Lung (tissue), 12 donors: Measurements from ENCODE around the gene PLPPR3. TPM values are rescaled to one million over a fixed set of nuclear protein-coding genes. Genes with fewer than 3 reads are reported as not detected.

ENCODE experiments used
- ATAC-seq: fragments of 200-7000 bp; cut with Tn5 transposase; one replicate; pipeline ENCODE4 v1.9.1; 2020; ENCODE audit warnings: moderate number of reproducible peaks; ENCODE audit not compliant: insufficient read depth, low FRiP score
- DNase-seq, 3 donors: peaks; one replicate each; pipeline ENCODE4 v3.0.0-alpha.2; 2013 to 2017
- H3K27ac ChIP-seq, 2 donors: one replicate each; pipeline ENCODE4 v1.5.1; 2013; ENCODE audit warnings: mild to moderate bottlenecking in 2 of 2, moderate library complexity in 2 of 2, control low read depth in 1 of 2, inconsistent platforms in 1 of 2, low read depth in 1 of 2, low read length in 1 of 2
- H3K27me3 ChIP-seq, 3 donors: one replicate each; pipeline ENCODE4 v1.5.1; 2013; ENCODE audit warnings: low read length in 2 of 3; ENCODE audit not compliant: control insufficient read depth in 3 of 3, insufficient read depth in 3 of 3
- H3K36me3 ChIP-seq, 4 donors: one replicate each; pipeline ENCODE4 v1.5.1; 2013; ENCODE audit warnings: low read length in 4 of 4, mild to moderate bottlenecking in 1 of 4, moderate library complexity in 1 of 4; ENCODE audit not compliant: control insufficient read depth in 4 of 4, insufficient read depth in 4 of 4
- H3K4me1 ChIP-seq, 5 donors: one replicate each; pipeline ENCODE4 v1.5.1; 2013; ENCODE audit warnings: low read length in 5 of 5, mild to moderate bottlenecking in 2 of 5, moderate library complexity in 1 of 5; ENCODE audit not compliant: control insufficient read depth in 5 of 5, insufficient read depth in 5 of 5
- H3K4me3 ChIP-seq: one replicate; pipeline ENCODE4 v1.5.1; 2013; ENCODE audit warnings: mild to moderate bottlenecking, control low read depth, moderate library complexity
- H3K9ac ChIP-seq, 2 donors: one replicate each; pipeline ENCODE4 v1.5.1; 2013; ENCODE audit warnings: low read length in 2 of 2, control low read depth in 1 of 2; ENCODE audit not compliant: insufficient read depth in 1 of 2
- H3K9me3 ChIP-seq, 4 donors: one replicate each; pipeline ENCODE4 v1.5.1; 2013; ENCODE audit warnings: low read length in 3 of 4, mild to moderate bottlenecking in 1 of 4, moderate library complexity in 1 of 4; ENCODE audit not compliant: control insufficient read depth in 4 of 4, insufficient read depth in 3 of 4
- CTCF ChIP-seq: IDR thresholded peaks from 2 replicates; pipeline ENCODE4 v1.5.1; 2012; ENCODE audit warnings: mild to moderate bottlenecking; ENCODE audit errors: control extremely low read depth, extremely low read depth
- WGBS, 2 donors: extraction: QIAGEN DNeasy Blood & Tissue Kit; methylation state at CpG; one replicate each; pipeline ENCODE4 v1.1.7; 2013; 5-methylcytosine and 5-hydroxymethylcytosine counted together
- polyA plus RNA-seq, 2 donors: library from polyadenylated mRNA; stranded (reverse); fragments of 200-250 nt; gene quantifications; one replicate each; pipeline ENCODE4 v1.2.1, GENCODE V29; 2013
- total RNA-seq, 2 donors: library from RNA; depleted of rRNA in 1 of 2; stranded (reverse); fragments of >200 nt in 1 of 2; gene quantifications; one replicate each; pipeline ENCODE4 v1.2.1, GENCODE V29; 2014 to 2021
- donor health status: control.
- donor health status: control.
- donor health status: Bipolar disorder and iron deficiency.
- donor health status: healthy.
- donor health status: DM: yes; HTN: yes; CAD: no.

Gene PLPPR3
- total and polyA plus RNA-seq, 4 donors = 0.91 to 14.1 (median 6.1) TPM

DNA sequence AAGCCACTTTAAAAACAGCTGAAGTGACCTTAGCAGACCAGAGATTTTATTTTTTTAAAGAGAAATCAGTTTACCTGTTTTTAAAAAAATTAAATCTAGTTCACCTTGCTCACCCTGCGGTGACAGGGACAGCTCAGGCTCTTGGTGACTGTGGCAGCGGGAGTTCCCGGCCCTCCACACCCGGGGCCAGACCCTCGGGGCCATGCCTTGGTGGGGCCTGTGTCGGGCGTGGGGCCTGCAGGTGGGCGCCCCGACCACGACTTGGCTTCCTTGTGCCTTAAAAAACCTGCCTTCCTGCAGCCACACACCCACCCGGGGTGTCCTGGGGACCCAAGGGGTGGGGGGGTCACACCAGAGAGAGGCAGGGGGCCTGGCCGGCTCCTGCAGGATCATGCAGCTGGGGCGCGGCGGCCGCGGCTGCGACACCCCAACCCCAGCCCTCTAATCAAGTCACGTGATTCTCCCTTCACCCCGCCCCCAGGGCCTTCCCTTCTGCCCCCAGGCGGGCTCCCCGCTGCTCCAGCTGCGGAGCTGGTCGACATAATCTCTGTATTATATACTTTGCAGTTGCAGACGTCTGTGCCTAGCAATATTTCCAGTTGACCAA lies 10.8 kb downstream of the PLPPR3 start:
- 86 to 87% methylated on average over 22 to 25 of the region's 25 CpGs for WGBS, 2 donors
- no peaks in the 10 kb centered on the region for H3K27me3 ChIP-seq
- H3K4me3 ChIP-seq = no peak overlapping the region
- no peak overlapping the region for H3K9ac ChIP-seq
- H3K4me1 ChIP-seq = no peaks in the 10 kb centered on the region
- ATAC-seq (no peak), DNase-seq (no peak)
- H3K9me3 ChIP-seq = no peaks in the 10 kb centered on the region
- no peak for TF ChIP-seq CTCF
- no peak overlapping the region for H3K27ac ChIP-seq
- peaks cover 24 to 64% (median 41%) of the 10 kb centered on the region in 4 donors for H3K36me3 ChIP-seq

DNA sequence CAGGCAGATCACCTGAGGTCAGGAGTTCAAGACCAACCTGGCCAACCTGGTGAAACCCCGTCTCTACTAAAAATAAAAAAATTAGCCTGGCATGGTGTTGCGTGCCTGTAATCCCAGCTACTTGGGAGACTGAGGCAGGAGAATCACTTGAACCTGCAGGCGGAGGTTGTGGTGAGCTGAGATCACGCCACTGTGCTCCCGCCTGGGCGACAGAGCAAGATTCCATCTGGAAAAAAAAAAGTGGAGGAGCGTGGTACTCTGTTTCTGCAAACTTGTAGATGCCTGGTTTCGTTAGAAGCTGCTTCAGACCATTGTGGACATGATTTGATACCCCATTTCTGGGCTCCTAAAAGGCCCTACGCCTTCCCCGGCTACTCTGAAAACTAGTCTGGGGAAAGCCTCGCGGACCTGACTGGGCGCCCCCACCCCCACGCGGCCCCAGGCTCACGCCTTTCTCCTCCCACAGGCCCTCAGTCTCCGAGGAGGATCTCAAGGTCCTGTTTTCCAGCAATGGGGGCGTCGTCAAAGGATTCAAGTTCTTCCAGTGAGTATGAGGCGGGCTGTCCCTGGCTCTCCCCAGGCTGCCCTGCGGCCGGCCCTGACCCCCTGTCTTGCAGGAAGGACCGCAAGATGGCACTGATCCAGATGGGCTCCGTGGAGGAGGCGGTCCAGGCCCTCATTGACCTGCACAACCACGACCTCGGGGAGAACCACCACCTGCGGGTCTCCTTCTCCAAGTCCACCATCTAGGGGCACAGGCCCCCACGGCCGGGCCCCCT lies 11.5 kb downstream of the PLPPR3 start:
- peaks cover 0 to 2% (median 0%) of the 10 kb centered on the region in 5 donors for H3K4me1 ChIP-seq
- ATAC-seq (no peak), DNase-seq (no peak)
- H3K27me3 ChIP-seq = no peaks in the 10 kb centered on the region
- TF ChIP-seq CTCF = no peak
- no peak overlapping the region for H3K27ac ChIP-seq
- 80 to 89% methylated on average over 30 of the region's 30 CpGs for WGBS, 2 donors
- peaks cover 28 to 71% (median 48%) of the 10 kb centered on the region in 4 donors for H3K36me3 ChIP-seq
- no peaks in the 10 kb centered on the region for H3K9me3 ChIP-seq
- no peak overlapping the region for H3K4me3 ChIP-seq
- H3K9ac ChIP-seq = no peak overlapping the region

GRCh38 chr19:808423-808775 lies 13.4 kb downstream of the PLPPR3 start:
- Histone ChIP-seq H3K27ac (no peak overlapping the region), H3K4me3 (no peak overlapping the region), H3K36me3 (peaks cover 35 to 86% (median 61%) of the 10 kb centered on the region in 4 donors), H3K27me3 (no peaks in the 10 kb centered on the region), H3K9ac (no peak overlapping the region), H3K9me3 (no peaks in the 10 kb centered on the region), H3K4me1 (peaks cover 0 to 3% (median 0%) of the 10 kb centered on the region in 5 donors)
- ATAC-seq (no peak), DNase-seq (no peak)
- WGBS, 2 donors = 92 to 94% methylated on average over 26 of the region's 26 CpGs
- TF ChIP-seq CTCF = no peak
